Muscle layer of duodenum (tissue), 2 donors: ENCODE data around the gene MAP4K2.

Experiments used
- H3K27ac ChIP-seq: one replicate; pipeline ENCODE4 v1.7.0; 2013; ENCODE audit warnings: mild to moderate bottlenecking, low read length
- H3K27me3 ChIP-seq: one replicate; pipeline ENCODE4 v1.7.0; 2013; ENCODE audit warnings: low read depth, mild to moderate bottlenecking, control low read depth, low read length
- H3K36me3 ChIP-seq, 2 donors: one replicate each; pipeline ENCODE4 v1.7.0; 2013; ENCODE audit warnings: low read length in 2 of 2, control low read depth in 1 of 2, mild to moderate bottlenecking in 1 of 2; ENCODE audit not compliant: insufficient read depth in 2 of 2, control insufficient read depth in 1 of 2
- H3K4me1 ChIP-seq, 2 donors: one replicate each; pipeline ENCODE4 v1.7.0; 2013; ENCODE audit warnings: low read length in 2 of 2, mild to moderate bottlenecking in 2 of 2, control low read depth in 1 of 2, moderate library complexity in 1 of 2; ENCODE audit not compliant: insufficient read depth in 2 of 2, control insufficient read depth in 1 of 2
- H3K4me3 ChIP-seq, 2 donors: one replicate each; pipeline ENCODE4 v1.7.0; 2013; ENCODE audit warnings: low read length in 2 of 2, low read depth in 1 of 2, mild to moderate bottlenecking in 1 of 2
- H3K9me3 ChIP-seq, 2 donors: one replicate each; pipeline ENCODE4 v1.7.0; 2013; ENCODE audit warnings: low read length in 2 of 2, control low read depth in 1 of 2, mild to moderate bottlenecking in 1 of 2; ENCODE audit not compliant: control insufficient read depth in 1 of 2
- donor health status: healthy.

MAP4K2 gene

GRCh38 chr11:64796047-64796756 lies 6.8 kb downstream of the MAP4K2 start:
- Histone ChIP-seq H3K36me3 (peaks cover 0 to 39% of the 10 kb centered on the region in 2 donors), H3K27ac (no peak overlapping the region), H3K4me1 (no peaks in the 10 kb centered on the region), H3K27me3 (no peaks in the 10 kb centered on the region), H3K9me3 (no peaks in the 10 kb centered on the region), H3K4me3 (no peak overlapping the region)

GRCh38 chr11:64794526-64794925 lies 8.5 kb downstream of the MAP4K2 start:
- Histone ChIP-seq H3K9me3 (no peaks in the 10 kb centered on the region), H3K4me1 (no peaks in the 10 kb centered on the region), H3K27me3 (no peaks in the 10 kb centered on the region), H3K4me3 (no peak overlapping the region), H3K36me3 (peaks cover 3 to 47% of the 10 kb centered on the region in 2 donors), H3K27ac (no peak overlapping the region)

- Histone ChIP-seq H3K9me3 (no peaks in the 10 kb centered on the region), H3K36me3 (peaks cover 3 to 53% of the 10 kb centered on the region in 2 donors), H3K27me3 (no peaks in the 10 kb centered on the region), H3K27ac (no peak overlapping the region), H3K4me3 (no peak overlapping the region), H3K4me1 (no peaks in the 10 kb centered on the region)
Observed at GRCh38 chr11:64793271-64794160, 9.5 kb downstream of the MAP4K2 start.

GRCh38 chr11:64792482-64792881 lies 10.5 kb downstream of the MAP4K2 start:
- Histone ChIP-seq H3K36me3 (peaks cover 3 to 52% of the 10 kb centered on the region in 2 donors), H3K27ac (no peak overlapping the region), H3K27me3 (no peaks in the 10 kb centered on the region), H3K9me3 (no peaks in the 10 kb centered on the region), H3K4me1 (peaks cover 3 to 4% of the 10 kb centered on the region in 2 donors), H3K4me3 (no peak overlapping the region)

DNA sequence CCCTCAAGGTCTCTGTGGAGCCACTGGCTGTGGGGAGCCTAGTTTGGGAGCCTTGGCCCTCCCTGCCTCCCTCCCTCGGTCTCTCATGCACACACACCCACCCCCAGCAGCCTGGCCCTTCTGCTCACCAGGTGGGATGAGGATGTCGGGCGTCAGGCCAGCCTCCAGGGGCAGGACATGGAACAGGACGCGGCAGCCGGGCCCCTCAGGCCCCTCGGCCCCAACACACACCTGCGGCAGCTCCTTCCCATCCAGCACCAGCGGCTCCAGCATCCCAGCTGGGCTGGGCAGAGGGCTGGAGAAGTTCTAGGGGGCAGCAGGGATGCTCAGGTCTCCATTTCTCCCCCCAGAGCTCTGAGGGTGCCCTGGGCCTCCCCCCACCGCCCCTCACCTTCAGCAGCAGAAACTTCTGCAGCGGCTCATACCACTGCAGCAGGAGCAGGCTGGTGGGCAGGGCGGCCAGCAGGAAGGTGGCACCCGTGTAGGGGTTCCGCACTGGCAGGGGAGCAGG lies 11.2 kb downstream of the MAP4K2 start:
- Histone ChIP-seq H3K36me3 (peaks cover 3 to 46% of the 10 kb centered on the region in 2 donors), H3K4me1 (peaks cover 3 to 5% of the 10 kb centered on the region in 2 donors), H3K27ac (no peak overlapping the region), H3K9me3 (no peaks in the 10 kb centered on the region), H3K27me3 (no peaks in the 10 kb centered on the region), H3K4me3 (no peak overlapping the region)

- H3K4me3 ChIP-seq: no peak overlapping the region
- H3K4me1 ChIP-seq: peaks cover 3 to 5% of the 10 kb centered on the region in 2 donors
- no peaks in the 10 kb centered on the region for H3K27me3 ChIP-seq
- peaks cover 3 to 33% of the 10 kb centered on the region in 2 donors for H3K36me3 ChIP-seq
- no peak overlapping the region for H3K27ac ChIP-seq
- H3K9me3 ChIP-seq: no peaks in the 10 kb centered on the region
Observed at GRCh38 chr11:64790205-64791095, 12.6 kb downstream of the MAP4K2 start.

GRCh38 chr11:64789331-64790204 lies 13.4 kb downstream of the MAP4K2 start:
- Histone ChIP-seq H3K36me3 (peaks cover 3 to 33% of the 10 kb centered on the region in 2 donors), H3K9me3 (no peaks in the 10 kb centered on the region), H3K27me3 (no peaks in the 10 kb centered on the region), H3K27ac (no peak overlapping the region), H3K4me3 (no peak overlapping the region), H3K4me1 (peaks cover 3 to 5% of the 10 kb centered on the region in 2 donors)

DNA sequence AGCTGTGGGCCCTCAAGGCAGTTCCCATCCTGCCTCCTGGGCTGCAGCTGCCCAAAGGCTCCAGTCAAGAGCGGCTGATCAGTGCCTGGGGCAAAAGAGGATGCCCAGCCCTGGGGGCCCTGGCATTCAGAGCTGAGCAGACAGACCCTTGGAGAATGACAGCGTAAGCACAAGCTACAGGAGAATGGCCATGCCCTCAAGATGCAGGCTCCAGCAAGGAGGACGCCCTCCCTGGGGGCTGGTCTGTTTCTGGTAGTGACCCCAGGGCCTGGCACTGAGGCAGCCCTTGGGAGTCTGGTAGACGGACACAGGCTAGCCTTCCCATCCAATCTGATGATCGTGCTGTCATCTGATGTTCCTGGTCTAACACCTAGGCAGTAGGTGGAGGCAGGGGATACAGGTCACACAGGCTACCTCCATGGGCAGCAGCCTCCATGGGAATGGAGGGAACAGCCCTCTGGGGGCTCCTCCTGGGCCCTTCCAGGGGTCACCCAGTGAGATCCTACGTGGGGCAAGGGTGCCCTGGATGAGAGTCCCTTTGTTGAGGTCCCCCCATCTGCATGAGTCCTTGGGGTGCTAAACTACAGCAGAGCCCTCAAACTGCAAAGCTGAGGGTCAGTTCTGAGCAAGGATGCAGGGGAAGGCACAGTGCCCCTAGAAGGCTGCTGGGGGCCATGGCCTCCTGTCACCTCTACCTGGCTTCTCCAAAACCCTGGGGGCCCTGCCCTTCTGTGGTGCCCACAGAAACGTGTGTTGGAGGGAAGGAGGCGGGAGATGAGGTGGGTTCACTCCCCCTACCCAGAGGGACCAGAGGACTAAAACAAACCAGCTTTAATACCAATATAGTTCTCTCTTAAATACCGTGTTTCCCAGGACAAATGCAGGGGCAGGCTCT lies 14.4 kb downstream of the MAP4K2 start:
- Histone ChIP-seq H3K9me3 (no peaks in the 10 kb centered on the region), H3K4me1 (peaks cover 3 to 5% of the 10 kb centered on the region in 2 donors), H3K36me3 (peaks cover 3 to 33% of the 10 kb centered on the region in 2 donors), H3K27me3 (no peaks in the 10 kb centered on the region), H3K4me3 (no peak overlapping the region), H3K27ac (no peak overlapping the region)

DNA sequence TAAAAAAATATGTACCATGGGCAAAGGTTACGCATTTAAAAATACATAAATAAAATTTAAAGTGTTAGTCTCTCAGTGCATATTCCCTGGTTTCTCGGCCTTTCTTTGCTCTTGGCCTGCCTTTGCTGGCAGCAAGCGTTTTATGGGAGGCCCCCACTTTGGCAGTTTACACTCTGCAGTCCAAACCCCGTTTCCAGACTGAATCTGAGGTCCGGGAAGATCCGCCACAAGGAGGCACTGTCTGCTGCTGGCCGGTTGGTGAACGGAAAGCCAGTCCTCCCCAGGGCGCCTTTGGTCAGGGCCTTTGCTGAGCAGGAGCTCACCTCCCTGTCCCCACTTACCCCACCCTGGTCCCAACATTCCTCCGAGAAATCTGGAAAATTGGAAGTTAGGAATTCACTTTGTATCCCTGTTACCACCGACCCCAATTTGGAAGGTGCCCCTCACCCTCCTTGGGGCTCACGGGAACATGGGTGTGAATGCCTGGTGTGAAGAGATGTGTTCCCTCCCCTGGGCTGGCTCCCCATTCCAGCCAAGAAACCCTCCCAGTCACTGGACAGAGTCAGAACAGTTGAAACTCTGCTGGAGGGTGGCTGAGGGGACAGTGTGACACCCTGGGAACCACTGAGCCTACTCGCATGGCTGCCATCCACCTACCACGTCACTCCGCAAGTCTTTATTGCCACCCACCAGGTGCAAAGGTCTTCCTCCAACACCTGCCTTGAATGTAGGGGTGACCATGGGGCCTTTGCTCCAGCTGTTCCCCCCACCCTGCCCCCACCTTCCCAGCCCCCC lies 15.3 kb downstream of the MAP4K2 start:
- Histone ChIP-seq H3K4me3 (no peak overlapping the region), H3K27ac (no peak overlapping the region), H3K4me1 (peaks cover 3 to 5% of the 10 kb centered on the region in 2 donors), H3K27me3 (no peaks in the 10 kb centered on the region), H3K9me3 (no peaks in the 10 kb centered on the region), H3K36me3 (peaks cover 3 to 33% of the 10 kb centered on the region in 2 donors)
